Loucy (cell line): ENCODE results near the gene IFITM1.
A peak's percentile ranks its signal among the peaks of the same experiment; 100 is the strongest.

ENCODE experiments used
- H2AFZ ChIP-seq: fragments of 200-600 bp; sonication (generic); 2 replicates; pipeline ENCODE4 v1.6.0; 2016; ENCODE audit warnings: antibody characterized with exemption, mild to moderate bottlenecking, low read length, moderate library complexity
- H3F3A ChIP-seq: fragments of 200-600 bp; 2 replicates; pipeline ENCODE4 v1.6.0; 2016; ENCODE audit warnings: antibody characterized with exemption, low read depth, mild to moderate bottlenecking
- H3K27me3 ChIP-seq: fragments of 200-600 bp; sonication (generic); 2 replicates; pipeline ENCODE4 v1.6.1; 2014; ENCODE audit warnings: low read length, mild to moderate bottlenecking; ENCODE audit not compliant: insufficient read depth, poor library complexity, severe bottlenecking
- H3K36me3 ChIP-seq: fragments of 200-600 bp; sonication (generic); 2 replicates; pipeline ENCODE4 v1.6.1; 2016; ENCODE audit warnings: low read length; ENCODE audit not compliant: insufficient read depth
- H3K4me1 ChIP-seq: fragments of 200-600 bp; sonication (generic); 2 replicates; pipeline ENCODE4 v1.5.1; 2014; ENCODE audit warnings: low read length, mild to moderate bottlenecking; ENCODE audit not compliant: insufficient read depth, poor library complexity, severe bottlenecking
- H3K4me2 ChIP-seq: fragments of 200-600 bp; sonication (generic); 2 replicates; pipeline ENCODE4 v1.6.0; 2014; ENCODE audit warnings: antibody characterized with exemption, low read length, low read depth, mild to moderate bottlenecking; ENCODE audit not compliant: poor library complexity, severe bottlenecking
- H3K4me3 ChIP-seq: fragments of 200-600 bp; sonication (generic); 2 replicates; pipeline ENCODE4 v1.5.1; 2014; ENCODE audit warnings: low read length, mild to moderate bottlenecking, mixed read lengths; ENCODE audit not compliant: poor library complexity, severe bottlenecking
- H3K79me2 ChIP-seq: fragments of 200-600 bp; sonication (generic); 2 replicates; pipeline ENCODE4 v1.6.1; 2014; ENCODE audit warnings: low read length; ENCODE audit not compliant: insufficient read depth
- H3K9ac ChIP-seq: fragments of 200-600 bp; sonication (generic); 2 replicates; pipeline ENCODE4 v1.6.0; 2014; ENCODE audit warnings: mild to moderate bottlenecking, low read depth, low read length, moderate library complexity; ENCODE audit not compliant: poor library complexity, severe bottlenecking
- H3K9me2 ChIP-seq: fragments of 200-600 bp; sonication (generic); replicated peaks from 2 replicates; pipeline ENCODE4 v1.6.1; 2016; ENCODE audit warnings: low read depth, low read length, mixed read lengths
- H3K9me3 ChIP-seq: fragments of 200-600 bp; sonication (generic); 2 replicates; pipeline ENCODE4 v1.6.1; 2014; ENCODE audit warnings: mild to moderate bottlenecking, antibody characterized with exemption, low read length, low read depth; ENCODE audit not compliant: insufficient read depth
- H4K20me1 ChIP-seq: fragments of 200-600 bp; sonication (generic); 2 replicates; pipeline ENCODE4 v1.6.0; 2014; ENCODE audit warnings: antibody characterized with exemption, low read length, mild to moderate bottlenecking; ENCODE audit not compliant: insufficient read depth, poor library complexity, severe bottlenecking
- CTCF ChIP-seq: fragments of 200-600 bp; sonication (generic); conservative IDR thresholded peaks from 2 replicates; pipeline ENCODE4 v1.5.1; 2014; ENCODE audit warnings: mild to moderate bottlenecking, antibody characterized with exemption, low read length
- EZH2phosphoT487 ChIP-seq: fragments of 200-600 bp; IDR thresholded peaks from 2 replicates; pipeline ENCODE4 v1.6.1; 2018; ENCODE audit warnings: antibody characterized with exemption, mild to moderate bottlenecking, moderate library complexity, borderline replicate concordance

Gene IFITM1

DNA sequence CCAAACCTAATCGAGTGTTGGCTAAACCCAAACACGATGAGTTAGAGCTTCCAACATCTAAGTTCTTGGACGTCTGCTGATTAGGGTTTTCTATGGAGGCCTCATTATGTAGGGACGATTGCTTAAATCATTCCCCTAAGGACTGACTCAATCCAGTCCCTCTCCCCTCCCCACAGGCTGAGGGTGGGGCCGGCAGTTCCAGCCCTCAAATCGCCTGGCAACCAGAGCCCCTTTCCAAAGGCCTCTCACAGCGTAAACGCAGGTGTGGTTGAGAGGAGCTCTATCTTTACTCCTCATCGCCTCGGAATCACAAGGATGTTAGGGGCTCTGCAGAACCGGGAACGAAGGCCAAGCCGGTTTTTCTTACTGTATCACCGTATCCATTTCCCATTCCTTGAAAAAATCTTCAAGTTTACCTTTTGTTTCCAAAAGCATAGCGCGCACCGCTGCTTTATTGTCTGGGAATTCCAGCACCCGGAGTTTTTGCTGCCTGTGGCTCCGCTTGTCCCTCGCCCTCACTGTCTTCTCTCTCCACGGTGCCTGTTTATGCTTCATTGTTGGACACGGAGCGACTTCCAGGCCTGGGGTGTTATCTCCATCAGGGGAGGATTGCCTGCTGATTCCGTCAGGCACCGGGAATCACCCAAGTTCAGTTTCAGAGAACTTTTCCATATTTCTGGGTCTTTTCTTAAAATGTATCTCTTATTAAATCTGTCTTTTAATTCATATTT lies 20.6 kb downstream of the IFITM1 start:
- H3K36me3 ChIP-seq: no peaks in the 10 kb centered on the region
- H3K79me2 ChIP-seq: peaks cover 47% of the 10 kb centered on the region
- peak overlapping the region; percentile 82 for H3K4me2 ChIP-seq
- TF ChIP-seq EZH2phosphoT487 (no peak), CTCF (no peak)
- no peaks in the 10 kb centered on the region for H3K27me3 ChIP-seq
- no peak overlapping the region for H2AFZ ChIP-seq
- H3F3A ChIP-seq: peaks cover 31% of the 10 kb centered on the region
- no peaks in the 10 kb centered on the region for H4K20me1 ChIP-seq
- no peaks in the 10 kb centered on the region for H3K9me2 ChIP-seq
- peaks cover 66% of the 10 kb centered on the region for H3K4me1 ChIP-seq
- peak overlapping the region; percentile 21 for H3K4me3 ChIP-seq
- no peaks in the 10 kb centered on the region for H3K9me3 ChIP-seq
- peak overlapping the region; percentile 96 for H3K9ac ChIP-seq

- no peaks in the 10 kb centered on the region for H4K20me1 ChIP-seq
- H3K79me2 ChIP-seq: peaks cover 47% of the 10 kb centered on the region
- no peaks in the 10 kb centered on the region for H3K9me2 ChIP-seq
- no peak overlapping the region for H2AFZ ChIP-seq
- H3K4me3 ChIP-seq: peak overlapping the region; percentile 40
- no peaks in the 10 kb centered on the region for H3K36me3 ChIP-seq
- H3K4me2 ChIP-seq: peak overlapping the region; percentile 58
- peak overlapping the region; percentile 58 for H3K9ac ChIP-seq
- peaks cover 19% of the 10 kb centered on the region for H3F3A ChIP-seq
- H3K27me3 ChIP-seq: no peaks in the 10 kb centered on the region
- peaks cover 70% of the 10 kb centered on the region for H3K4me1 ChIP-seq
- no peaks in the 10 kb centered on the region for H3K9me3 ChIP-seq
- no peak for TF ChIP-seq CTCF
- TF ChIP-seq EZH2phosphoT487: no peak
Observed at GRCh38 chr11:335779-336658, 22.2 kb downstream of the IFITM1 start.

DNA sequence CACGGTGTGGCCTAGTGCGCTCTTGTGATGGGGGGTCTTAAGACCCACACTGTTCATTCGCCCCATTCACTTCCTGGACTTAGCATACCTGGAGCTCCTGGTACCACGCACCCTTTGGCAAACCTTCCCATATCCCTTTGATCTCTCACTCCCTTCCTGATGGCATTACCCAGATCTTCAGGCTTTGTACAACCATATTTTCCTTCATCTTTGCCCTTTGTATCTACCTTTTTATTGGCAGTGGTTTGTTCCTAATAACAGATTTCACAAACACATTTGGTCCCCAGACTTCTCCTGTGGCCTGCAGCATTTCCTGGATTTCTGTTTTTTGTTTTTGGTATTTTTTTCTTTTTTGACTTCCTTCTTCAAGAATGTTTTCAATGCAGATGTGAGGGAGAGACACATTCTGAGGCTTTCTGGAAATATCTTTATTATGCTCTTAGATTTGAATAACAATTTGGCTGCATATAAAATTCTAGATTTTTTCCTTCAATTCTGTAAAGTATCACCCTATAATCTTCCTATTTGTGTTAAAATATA lies 22.9 kb downstream of the IFITM1 start:
- Histone ChIP-seq H3K9me2 (no peaks in the 10 kb centered on the region), H3F3A (peaks cover 12% of the 10 kb centered on the region), H3K4me3 (no peak overlapping the region), H3K9ac (peak overlapping the region; percentile 58), H2AFZ (no peak overlapping the region), H3K4me1 (peaks cover 74% of the 10 kb centered on the region), H3K4me2 (peak overlapping the region; percentile 58), H4K20me1 (no peaks in the 10 kb centered on the region), H3K27me3 (no peaks in the 10 kb centered on the region), H3K79me2 (peaks cover 44% of the 10 kb centered on the region), H3K36me3 (no peaks in the 10 kb centered on the region), H3K9me3 (no peaks in the 10 kb centered on the region)
- TF ChIP-seq EZH2phosphoT487 (no peak), CTCF (no peak)
